Stimulated activated CD4-positive, alpha-beta T cell treated with anti-CD3 and anti-CD28 coated beads, Interleukin-4, amount 100 ng/mL, for 24 hours (primary cell): ENCODE data around the gene PREX1.

Source experiments
- DNase-seq: peaks from one replicate; pipeline ENCODE4 v3.0.0-alpha.2; 2020

Gene PREX1

DNA sequence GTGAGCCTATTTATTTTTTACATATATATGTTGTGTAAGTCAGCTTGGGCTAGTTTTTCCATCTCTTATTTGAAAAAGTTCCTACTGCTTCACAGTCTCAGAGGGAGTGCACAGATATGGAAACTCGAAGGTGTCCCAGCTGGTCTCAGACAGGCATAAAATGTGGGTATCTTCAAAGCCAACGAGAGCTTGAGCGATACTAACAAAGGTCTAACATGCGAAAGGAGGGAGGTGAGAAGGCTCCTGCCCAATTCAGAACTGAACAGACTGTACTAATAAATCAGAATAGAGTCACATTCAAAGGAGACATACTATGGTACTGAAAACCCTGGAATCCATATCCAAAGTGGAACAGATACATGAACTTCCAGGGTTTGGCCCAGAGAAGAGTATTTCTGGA is 113.0 kb downstream of the PREX1 start:
- DNase-seq: no peak

DNA sequence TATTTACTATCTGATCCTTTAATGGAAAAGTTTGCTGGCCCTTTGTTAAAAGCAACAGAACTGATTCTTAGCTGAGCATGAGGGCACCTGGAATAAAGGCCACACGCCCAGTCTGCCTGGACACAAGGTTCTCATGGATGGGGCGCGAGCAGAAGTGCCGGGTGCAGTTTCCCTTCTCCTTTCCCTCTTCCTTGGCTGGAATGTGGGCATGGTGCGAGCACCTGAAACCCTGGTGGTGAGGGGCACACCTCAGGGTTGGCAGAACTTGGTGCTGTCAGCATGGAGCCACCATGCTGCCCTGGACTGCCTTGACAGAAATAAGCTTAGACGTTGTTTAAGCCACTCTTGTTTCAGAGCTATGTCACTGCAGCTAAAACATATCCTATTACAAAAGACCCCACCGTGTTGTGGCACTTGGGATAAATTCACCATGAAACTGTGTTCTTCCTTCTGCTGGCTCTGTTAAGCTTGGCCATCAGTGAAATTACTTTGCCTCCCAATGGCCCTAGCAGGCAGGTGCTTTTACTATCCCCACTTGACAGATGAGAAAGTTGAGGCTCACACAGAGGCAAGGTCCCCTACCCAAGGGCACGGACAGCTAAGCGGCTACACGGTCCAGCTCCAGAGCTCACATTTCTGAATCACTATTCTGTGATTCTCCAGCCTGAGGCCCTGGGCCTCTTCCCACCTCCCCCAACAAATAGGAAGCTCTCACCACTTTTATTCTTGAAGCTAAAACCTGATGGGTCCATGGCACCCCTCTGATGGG is 115.9 kb downstream of the PREX1 start:
- no peak for DNase-seq

DNA sequence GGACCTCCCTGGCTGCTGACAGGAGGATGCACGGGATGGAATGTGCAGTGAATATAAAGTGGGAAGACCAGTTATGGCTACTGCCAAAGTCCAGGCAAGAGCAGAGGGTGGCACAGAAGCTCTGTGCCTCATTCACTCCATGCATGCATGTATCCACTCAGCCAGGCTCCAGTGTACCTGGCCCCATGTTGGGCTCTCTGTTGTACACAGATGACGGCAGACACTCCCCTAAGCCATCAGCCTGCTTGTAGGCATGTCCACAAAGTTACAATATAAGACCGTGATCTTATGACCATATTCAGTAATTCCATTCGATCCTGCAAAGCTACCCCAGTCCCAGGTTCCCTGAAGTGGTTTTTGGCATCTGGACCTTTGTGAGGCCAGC is 116.8 kb downstream of the PREX1 start:
- no peak for DNase-seq

DNA sequence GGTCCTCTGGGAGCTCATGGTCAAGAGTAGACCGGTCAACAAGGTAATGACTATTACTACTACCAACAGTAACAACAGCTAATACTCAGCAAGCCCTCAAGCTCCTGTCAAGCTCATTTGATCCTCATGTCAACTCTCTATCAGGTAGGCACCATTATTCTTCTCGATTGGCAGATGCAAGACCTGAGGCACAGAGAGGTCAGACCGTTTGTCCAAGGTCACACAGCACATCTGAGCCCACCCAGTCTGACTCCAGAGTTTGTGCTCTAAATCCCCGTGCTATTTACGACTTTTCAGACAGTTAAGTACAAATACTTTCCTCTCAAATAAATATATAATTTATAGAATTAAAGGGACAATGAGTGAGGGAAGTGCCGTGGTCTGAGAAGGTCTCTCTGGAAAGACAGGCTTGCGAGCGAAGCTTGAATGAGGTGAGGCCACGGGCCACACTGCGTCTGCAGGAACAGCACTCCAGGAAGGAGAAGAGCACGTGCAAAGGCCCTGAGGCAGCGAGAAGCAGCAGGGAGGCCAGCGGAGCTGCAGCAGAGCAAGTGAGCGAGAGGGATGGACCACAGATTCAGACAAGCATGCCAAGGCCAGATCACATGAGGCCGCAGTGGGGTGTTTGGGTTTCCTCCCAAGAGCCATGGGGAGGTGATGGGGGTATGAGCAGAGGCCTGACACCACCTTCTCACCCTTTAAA is 117.3 kb downstream of the PREX1 start:
- no peak for DNase-seq

DNA sequence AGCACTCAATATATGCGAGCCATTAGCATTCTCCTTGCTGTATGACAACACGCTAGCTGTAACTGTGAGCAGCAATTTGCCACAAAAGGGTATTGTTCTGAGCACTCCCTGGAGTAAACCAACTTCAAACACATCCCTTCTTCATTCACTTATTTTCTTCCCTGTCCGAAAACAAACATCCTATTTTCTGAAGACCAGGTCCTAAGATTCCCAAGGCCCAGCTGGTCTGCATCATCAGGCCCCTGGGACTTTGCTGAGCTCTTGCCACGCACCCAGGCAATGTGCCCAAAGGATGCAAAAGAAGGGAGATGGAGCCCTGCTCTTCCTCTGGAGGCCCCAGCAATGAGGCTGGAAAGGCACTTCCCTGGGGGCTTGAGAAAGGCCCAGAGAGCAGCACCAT is 118.1 kb downstream of the PREX1 start:
- no peak for DNase-seq

DNA sequence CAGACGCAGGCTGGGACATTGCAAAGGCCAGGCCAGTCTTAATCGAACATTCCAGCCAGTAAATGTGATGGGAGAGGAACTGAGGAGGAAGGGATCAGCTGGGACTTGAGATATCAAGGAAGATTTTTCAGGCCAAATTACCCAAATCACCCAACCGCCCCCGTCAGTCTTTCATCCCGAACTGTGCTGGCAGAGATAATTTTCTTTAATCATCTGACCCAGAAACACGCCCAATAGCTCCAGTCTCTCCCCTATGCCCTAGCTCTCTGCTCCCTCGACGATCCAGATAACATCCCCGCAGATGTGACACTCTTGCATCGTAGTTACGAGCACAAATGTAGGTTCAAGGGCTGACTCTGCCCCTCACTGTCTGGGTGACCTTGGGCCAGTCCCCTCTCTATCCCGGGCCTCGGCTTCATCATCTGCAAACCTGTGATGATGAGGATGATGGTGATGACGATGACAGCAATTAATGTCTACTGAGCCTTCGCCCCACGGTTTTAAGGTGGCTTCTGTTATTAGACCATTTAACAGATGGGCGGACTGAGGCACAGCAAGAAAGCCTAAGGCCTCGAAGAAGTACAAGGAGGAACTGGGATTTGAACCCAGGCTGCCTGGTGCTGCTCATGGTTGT is 118.6 kb downstream of the PREX1 start:
- no peak for DNase-seq

DNA sequence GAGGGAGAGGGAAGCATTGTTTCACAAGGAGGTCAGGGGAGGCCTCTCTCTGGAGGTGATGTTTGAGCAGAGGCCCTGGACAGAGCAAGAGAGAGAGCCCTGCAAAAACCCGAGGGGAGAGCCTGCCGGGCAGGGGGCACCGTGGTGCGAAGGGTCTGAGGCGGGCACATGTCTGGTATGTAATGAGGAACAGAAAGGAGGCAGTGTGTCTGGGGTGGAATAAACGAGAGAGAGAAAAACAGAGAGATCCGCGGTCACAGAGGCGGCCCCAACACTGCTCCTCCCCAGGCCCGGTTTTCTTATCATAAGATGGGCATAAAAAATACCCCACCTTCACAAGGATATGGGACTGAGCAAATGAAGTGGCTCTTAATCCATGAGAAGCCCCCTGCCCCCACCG is 119.2 kb downstream of the PREX1 start:
- no peak for DNase-seq

DNA sequence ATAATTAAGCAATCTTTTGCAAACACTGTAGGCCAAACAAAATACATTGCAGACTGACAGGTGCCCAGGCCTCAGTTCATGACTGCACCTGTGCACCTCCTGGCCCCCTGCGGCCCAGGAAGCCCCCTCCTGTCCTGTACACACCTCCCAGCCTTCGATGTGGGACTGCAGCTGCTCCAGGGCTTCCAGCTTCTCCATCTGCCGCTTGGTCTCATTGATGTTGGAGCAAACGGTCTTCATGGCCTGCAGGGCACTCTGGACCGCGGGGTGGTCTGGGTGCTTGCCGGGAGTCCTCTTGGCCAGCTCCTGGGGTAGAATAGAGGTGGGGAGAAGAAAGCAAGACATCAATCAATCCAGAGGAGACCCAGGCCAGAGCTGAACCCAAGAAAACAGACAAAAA is 119.7 kb downstream of the PREX1 start:
- no peak for DNase-seq

DNA sequence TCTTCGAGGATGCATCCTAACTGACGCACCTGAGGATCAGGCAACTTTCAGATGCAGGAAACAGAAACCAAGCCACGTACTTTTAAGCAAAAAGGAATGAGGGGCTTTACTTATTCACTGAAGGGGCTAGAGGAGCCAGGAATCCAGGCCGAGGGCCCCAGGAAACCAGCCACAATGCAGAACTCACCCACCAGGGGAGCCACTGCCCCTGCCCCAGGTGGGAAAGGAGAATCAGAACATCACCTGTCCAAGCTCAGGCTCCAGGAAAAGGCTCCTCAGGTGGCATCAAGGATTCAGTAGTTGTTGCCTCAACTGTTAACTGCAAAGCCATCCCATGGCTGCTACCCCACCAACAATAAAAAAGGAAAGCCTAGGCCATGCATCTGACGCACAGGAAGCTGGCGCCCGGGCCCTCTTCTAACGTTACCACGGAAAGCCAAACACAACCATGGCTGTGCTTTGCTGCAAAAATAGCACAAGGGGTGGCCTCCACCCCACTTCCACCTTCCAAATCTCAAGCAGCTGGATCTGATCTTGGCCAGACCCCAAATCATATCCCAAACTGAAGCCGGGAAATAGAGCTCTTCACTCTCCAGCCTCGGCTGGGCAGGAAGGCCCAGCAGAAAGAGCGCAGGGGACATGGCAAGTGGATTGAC is 121.0 kb downstream of the PREX1 start:
- no peak for DNase-seq

DNA sequence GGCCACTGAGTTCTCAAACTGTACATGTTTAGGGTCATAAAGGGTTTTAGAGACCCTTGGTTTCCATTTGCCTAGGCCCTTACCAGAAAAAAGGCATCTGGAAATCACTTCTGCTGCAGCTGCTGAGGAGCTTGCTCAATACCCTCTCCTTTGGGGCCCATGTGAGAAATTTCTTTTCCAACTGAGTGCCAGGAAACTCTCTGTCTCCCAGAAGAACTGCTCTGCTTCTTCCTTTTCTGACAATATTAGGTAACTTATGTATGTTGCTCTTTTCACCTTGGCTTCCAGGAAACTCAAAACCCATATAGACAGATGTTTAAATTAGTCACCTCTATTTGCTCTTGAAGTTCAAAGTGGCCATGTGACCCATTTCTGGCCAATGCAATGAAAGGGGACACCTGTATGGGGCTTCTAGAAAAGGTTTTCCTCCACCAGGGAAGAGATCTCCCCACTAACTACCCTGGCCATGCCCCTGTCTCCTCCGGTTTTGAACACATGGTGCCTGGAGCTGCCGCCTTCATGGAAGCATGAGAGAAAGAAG is 121.6 kb downstream of the PREX1 start:
- DNase-seq: no peak

DNA sequence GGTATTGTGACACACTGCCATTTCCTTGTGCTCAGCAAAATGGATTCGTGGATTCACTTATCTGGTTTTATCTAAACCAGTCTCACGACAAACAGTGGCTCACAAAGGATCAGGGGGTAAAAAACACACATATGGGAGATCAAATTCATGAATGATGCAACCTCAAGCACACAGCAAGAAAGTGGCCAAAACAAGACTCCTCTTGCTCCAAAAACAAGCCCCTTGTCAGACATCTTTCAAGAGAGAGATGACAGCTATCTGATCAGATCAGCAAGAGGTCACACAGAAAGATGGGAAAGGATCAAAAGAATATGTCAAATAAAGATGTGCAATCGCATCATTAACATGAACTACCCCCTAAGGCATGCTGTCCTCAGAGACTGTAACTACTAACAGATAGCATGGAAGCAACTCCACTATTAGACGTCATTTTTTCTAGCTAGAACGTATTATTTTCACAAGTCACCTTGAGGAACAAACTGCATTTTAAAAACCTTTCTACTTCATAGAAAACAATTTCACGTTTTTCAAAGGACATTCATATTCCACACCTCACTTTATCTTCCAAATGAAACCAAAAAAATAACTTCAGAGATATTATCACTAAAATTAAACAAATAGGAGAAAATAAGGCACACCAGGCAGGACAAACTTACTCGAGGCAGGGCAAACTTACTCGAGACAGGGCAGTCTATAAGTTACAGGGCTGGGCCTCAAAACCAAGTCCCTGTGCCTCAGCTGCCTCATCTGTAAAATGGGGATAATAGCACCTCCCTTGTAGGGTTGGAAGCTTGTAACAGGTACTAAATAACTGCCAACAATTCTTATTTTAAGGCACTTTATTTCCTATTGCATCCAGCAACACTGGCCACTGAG is 122.3 kb downstream of the PREX1 start:
- DNase-seq: no peak

DNA sequence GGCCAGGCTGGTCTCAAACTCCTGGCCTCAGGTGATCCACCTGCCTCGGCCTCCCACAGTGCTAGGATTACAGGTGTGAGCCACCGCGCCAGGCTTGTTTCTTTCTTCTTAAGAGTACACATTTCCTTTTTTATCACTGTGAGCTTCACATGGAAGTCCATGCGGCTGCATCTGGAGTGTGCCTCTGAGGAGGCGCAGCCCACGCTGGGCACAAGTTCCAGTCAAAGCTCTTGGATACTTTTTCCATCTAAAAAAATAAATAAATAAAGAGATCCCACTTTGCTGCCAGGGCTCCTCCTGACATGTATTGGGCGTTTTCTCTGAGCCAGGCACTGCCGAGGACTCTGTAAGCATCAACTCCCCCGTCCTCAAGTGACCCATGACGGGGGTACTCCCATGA is 123.0 kb downstream of the PREX1 start:
- DNase-seq: no peak

DNA sequence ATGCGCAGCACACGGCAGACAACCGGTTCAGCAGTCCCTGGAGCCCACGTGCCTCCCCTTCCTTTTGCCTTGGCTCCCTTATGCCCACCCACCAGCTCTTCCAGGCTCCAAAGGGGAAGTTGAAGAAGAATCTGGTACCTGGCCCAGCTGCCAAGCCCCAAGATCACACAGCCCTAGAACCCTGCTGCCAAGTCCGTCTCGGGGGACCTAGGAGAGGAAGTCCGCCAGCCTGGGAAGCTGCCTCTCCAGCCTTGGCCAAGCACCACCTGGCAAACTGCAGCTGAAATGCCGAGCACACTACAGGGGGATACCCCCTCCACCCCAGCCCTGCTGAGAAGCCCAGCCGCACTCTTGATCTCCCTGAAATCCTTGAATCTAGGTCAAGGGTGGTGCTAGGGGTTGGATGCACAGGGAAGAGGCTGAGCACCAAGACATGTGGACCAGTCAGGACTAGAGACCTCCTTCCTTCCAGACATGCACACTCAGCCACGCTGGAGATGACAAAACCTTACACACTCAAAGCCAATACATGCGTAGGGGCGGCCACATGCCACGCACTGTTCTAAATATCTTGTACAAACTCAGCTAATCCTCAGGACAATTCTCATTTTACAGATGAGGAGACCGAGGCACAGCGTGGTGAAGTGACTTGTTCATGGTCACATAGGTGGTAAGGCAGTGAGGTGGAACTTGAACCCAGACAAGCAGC is 124.1 kb downstream of the PREX1 start:
- DNase-seq: no peak

DNA sequence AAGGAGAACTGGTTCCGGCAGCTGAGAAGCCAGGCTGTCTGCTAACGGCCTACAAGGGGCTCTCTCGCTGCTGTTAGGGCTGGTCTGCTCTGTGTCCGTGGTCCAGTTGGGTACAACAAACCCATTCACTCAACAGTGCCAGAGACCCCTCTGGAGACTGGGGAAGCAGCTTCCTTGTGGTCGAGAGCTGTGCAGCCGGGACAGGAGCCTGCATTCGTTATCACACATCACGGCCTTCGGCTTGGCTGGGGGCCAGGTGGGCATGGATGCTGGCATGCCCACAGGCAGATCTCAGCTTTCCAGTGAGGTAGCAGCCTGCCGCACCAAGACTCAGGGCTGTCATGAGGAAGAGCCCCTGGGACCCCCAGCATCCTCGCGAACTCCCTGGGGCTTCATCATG is 124.7 kb downstream of the PREX1 start:
- DNase-seq: no peak

DNA sequence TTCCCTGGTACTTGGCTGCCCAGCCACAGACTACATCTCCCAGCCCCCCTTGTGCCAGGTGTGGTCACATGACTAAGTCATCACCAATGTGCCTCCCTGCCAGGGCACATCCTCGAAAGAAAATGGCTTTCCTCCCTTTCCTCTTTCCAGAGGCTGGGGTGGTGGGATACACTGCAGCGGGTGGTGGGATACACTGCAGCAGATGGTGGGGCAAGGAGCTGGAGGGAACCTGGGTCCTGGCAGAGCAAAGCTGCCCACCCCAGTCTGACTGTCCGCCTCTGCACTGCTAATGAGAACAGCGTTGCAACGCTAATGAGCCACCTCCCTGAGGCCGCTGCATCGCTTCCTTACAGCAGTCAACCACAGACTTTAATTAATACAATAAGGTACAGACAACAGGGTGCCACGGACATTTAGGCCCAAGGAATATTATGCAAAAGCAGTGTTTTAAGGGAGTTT is 125.3 kb downstream of the PREX1 start:
- DNase-seq: no peak

DNA sequence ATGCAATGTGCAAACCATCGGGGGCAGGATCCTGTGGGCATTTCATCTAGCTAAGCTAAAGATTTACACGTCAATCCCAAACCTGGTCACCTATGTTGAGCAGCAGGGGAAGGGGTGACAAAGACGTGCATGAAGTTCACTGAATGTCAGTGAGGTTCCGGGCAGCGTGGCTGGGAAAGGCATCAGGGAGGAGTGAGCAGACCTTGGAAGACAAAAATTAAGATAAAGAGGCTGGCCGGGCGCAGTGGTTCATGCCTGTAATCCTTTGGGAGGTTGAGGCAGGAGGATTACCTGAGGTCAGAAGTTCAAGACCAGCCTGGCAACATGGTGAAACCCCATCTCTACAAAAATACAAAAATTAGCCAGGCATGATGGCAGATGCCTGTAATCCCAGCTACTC is 126.1 kb downstream of the PREX1 start:
- DNase-seq: no peak

DNA sequence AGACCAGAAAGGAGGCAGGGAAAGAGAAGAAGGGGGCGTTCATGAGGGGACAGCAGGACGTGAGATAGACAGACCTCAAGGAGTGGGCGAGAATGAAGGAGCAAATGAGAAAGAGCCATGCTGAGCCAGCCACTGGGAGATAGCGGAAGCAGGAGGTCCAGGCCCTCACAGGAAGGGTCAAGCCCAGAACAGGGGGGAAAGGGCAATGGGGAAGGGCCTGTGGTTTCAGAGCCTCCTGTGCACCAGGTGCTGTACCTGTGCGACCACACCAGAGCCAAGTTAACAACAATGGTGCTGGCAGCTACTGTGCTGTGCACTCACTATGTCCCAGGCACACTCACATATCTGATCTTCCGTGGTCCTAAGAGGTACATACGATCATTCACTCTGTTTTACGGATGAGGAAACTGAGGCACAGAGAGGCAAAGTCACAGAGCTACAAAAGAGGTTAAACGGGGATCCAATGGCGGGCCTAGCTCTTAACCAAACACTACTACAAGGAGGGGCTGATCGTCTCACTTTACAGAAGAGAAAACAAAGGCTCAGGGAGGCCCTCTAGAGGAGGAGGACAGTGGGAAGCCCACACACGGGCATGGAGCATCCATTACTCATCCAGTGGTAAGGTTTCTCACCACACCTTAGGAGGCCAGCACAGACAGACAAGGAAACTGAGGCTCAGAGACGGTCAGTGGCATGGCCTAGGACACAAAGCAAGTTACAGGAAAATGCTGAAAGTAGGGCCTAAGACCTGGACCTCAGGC is 129.1 kb downstream of the PREX1 start:
- no peak for DNase-seq

DNA sequence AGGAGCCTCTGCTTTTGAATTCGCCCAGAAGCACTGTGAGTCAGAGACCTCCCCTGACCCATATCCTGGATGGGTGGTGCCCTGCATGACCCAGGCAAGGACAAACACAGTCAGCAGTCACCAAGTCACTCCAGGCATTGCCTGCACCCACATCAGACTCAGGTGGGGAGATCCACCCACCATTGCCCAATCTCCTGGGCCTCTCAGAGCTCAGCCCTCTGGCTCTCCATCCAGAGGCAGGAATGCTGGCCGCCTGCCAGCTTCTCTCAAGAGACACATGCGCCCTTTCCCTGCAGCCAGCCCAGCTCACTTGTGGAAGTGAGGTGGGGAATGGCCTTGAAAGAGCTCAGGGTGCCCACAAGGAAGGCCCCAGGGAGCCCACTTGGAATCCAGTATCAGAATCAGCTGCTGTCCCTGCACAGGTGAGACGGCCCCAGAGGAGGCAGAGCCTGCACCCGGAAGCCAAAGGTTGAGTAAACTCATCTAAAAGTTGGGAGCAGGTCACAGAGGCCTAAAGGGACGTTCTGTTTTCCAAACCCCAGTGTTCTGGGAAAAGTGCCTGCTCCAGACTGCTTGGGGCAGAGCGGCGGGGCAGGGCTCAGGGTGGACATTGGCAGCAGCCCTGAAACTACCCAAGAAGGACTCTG is 129.8 kb downstream of the PREX1 start:
- no peak for DNase-seq

DNA sequence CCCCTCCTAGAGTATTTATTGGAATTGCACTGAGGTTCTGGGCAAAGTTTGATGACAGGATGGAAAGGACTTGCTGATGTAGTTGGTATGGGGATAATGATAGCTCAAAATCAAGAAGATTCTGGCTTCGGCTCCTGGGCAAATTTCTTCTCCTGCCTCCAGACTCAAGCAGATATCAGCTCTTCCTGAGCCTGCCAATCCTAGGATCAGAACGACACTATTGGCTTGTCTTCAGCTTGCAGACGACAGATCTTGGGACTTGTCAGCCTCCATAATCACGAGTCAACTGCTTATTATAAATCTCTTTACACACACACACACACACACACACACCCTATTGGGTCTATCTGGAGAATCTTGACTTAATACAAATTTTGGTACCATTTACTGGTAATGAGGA is 131.1 kb downstream of the PREX1 start:
- DNase-seq: no peak

DNA sequence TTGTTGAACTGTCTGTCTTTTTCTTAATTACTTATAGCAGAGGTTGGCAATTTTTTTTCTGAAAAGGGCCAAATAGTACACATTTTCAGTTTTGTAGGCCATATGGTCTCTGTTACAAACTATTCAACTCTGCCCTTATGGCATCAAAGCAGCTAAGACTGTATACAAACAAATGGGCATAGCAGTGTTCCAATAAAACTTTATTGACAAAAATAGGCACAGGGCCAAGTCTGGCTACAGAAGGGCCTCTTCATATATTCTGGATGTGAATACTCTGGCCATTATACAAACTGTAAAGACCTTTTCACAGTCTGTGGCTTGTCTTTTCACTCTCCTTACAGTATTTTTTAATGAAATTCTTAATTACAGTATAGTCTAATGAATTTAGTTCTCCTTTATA is 132.1 kb downstream of the PREX1 start:
- DNase-seq: no peak
